Left lung (tissue), 10 donors: ENCODE measurements around the gene EPDR1. TPM values are rescaled to one million over a fixed set of nuclear protein-coding genes. Genes with fewer than 3 reads are reported as not detected.

Source experiments
- ATAC-seq: fragments of 200-7000 bp; cut with Tn5 transposase; one replicate; pipeline ENCODE4 v1.9.1; 2020; ENCODE audit warnings: moderate library complexity
- DNase-seq, 4 donors: peaks; one replicate each; pipeline ENCODE4 v3.0.0-alpha.2; 2013 to 2020
- H3K27ac ChIP-seq, 2 donors: fragments of 200-600 bp; sonication (generic) in 1 of 2; one replicate each; pipeline versions ENCODE4 v1.5.0 to v1.8.0; 2020 to 2021
- H3K27me3 ChIP-seq, 2 donors: fragments of 200-600 bp; sonication (generic) in 1 of 2; one replicate each; pipeline versions ENCODE4 v1.5.0 to v1.8.0; 2020 to 2021
- H3K36me3 ChIP-seq, 2 donors: fragments of 200-600 bp; sonication (generic) in 1 of 2; one replicate each; pipeline versions ENCODE4 v1.5.0 to v1.8.0; 2020 to 2021
- H3K4me1 ChIP-seq, 2 donors: fragments of 200-600 bp; one replicate each; pipeline ENCODE4 v1.8.0; 2021
- H3K4me3 ChIP-seq, 2 donors: fragments of 200-600 bp; sonication (generic) in 1 of 2; one replicate each; pipeline versions ENCODE4 v1.5.0 to v1.8.0; 2020 to 2021; ENCODE audit warnings: mild to moderate bottlenecking in 1 of 2
- H3K9me3 ChIP-seq, 2 donors: fragments of 200-600 bp; sonication (generic) in 1 of 2; one replicate each; pipeline versions ENCODE4 v1.5.0 to v1.8.0; 2020 to 2021
- intact Hi-C, 2 donors: fragments of 100-400 bp; cut with DNase I; formaldehyde crosslinking; loops; one replicate each; pipeline versions ENCODE4 v1.11.2 to v1.14.2; 2022
- polyA plus RNA-seq, 6 donors: library from polyadenylated mRNA; unstranded; fragments of 120-200 nt; gene quantifications; one replicate each; pipeline ENCODE4 v1.2.1, GENCODE V29; 2013; ENCODE audit not compliant: insufficient read length in 6 of 6
- total RNA-seq, 2 donors: library from RNA; stranded (reverse); fragmentation: NEBNext Ultra II Directional; extraction: Animal tissue kit (Norgen Biotek cat#: 25700); gene quantifications; one replicate each; pipeline ENCODE4 v1.2.1, GENCODE V29; 2021
- TF ChIP-seq, protein P1 (sequence below), 2 donors: fragments of 200-600 bp; sonication (generic) in 1 of 2; IDR thresholded peaks; one replicate each; pipeline versions ENCODE4 v1.5.0 to v1.8.0; 2021; ENCODE audit warnings: antibody characterized with exemption in 2 of 2
- donor health status: DM: no; HTN: yes; CAD: no.
- donor health status: DM: no; HTN: no; CAD: no.

EPDR1 gene
- total and polyA plus RNA-seq, 8 donors: 18.0 to 84.8 (median 21.6) TPM

DNA sequence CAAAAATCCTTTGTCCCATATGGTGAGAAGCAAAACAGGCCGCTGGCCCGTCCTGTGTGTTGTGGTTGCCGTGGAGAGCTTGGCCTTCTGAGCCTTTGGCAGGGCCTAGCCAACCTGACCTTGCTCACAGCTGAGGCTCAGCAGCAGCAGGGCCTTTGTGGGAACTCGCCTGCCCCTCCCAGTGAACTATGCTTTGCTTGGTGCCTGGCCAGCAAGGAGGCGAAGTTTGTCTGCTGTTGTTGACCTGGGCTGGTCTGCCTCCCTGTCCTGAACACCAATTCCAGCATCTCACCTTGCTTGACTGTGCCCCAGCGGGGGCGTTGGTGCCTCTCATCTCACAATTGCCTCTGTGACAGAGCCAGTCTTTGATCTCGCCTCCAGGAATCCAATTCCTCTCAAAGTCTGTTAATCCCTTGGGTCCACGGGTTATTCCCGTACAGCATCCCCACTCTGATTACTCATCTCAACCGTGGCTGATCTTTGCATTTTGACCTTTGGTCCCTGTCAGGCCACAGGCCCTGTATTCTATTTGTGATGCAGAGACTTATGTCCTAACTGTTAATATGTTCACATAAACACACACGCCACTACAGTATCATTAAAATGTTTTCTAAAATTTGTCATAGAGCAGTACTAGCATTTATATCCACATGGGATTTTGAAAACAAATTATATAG is 22.6 kb downstream of the EPDR1 start:
- TF ChIP-seq, protein P1, sequence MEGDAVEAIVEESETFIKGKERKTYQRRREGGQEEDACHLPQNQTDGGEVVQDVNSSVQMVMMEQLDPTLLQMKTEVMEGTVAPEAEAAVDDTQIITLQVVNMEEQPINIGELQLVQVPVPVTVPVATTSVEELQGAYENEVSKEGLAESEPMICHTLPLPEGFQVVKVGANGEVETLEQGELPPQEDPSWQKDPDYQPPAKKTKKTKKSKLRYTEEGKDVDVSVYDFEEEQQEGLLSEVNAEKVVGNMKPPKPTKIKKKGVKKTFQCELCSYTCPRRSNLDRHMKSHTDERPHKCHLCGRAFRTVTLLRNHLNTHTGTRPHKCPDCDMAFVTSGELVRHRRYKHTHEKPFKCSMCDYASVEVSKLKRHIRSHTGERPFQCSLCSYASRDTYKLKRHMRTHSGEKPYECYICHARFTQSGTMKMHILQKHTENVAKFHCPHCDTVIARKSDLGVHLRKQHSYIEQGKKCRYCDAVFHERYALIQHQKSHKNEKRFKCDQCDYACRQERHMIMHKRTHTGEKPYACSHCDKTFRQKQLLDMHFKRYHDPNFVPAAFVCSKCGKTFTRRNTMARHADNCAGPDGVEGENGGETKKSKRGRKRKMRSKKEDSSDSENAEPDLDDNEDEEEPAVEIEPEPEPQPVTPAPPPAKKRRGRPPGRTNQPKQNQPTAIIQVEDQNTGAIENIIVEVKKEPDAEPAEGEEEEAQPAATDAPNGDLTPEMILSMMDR (IDR thresholded peaks at IDR 0.05): no peak
- peak; percentile 86 for ATAC-seq

DNA sequence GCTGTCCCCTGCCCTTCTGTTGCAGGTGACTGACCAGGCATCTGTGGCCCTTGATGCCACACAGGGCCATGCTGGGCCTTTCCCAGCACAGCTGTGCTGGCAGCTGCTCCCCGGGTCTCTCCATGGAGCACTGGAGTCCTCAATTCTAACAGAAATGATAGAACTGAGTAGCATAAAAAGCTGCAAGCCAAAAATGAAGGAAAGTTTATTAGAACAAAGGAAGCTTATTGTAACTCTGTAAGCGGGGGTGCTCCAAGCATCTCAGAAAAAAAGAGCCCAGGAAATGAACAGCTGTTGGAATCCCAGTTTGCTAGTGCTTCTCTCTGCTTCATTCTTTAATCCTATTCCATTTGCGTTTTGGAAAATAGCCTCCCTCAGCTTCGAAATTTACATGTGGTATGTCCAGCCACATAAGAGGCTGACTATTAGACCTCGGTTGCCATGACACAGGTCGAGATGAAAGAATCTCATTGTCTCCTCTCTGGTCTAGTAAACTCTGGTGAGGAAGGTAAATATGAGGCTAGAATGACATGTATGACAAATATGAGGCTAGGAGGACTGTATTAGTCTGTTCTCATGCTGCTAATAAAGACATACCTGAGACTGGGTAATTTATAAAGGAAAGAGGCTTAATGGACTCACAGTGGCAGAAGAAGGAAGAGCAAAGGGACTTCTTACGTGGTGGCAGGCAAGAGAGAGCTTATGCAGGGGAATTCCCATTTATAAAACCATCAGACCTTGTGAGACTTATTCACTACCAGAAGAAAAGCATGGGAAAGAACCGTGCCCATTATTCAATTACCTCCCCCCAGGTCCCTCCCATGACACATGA is 23.7 kb downstream of the EPDR1 start:
- no peak overlapping the region for H3K4me3 ChIP-seq
- peaks cover 0 to 5% of the 10 kb centered on the region in 2 donors for H3K4me1 ChIP-seq
- no peak for DNase-seq
- no peaks in the 10 kb centered on the region for H3K9me3 ChIP-seq
- peak overlapping the region in 1 of 2 donors; percentile 15 for H3K27ac ChIP-seq
- TF ChIP-seq, protein P1 (IDR thresholded peaks at IDR 0.05): no peak
- H3K36me3 ChIP-seq: no peaks in the 10 kb centered on the region
- intact Hi-C loops: no loop called here
- H3K27me3 ChIP-seq: no peaks in the 10 kb centered on the region
- ATAC-seq: no peak

More for the DNA sequence above, 22.6 kb downstream of the EPDR1 start:
- peak in 2 of 4 donors; percentile 63 to 69 for DNase-seq
- Histone ChIP-seq H3K27me3 (no peaks in the 10 kb centered on the region), H3K4me1 (peaks cover 0 to 5% of the 10 kb centered on the region in 2 donors), H3K4me3 (no peak overlapping the region), H3K27ac (no peak overlapping the region), H3K36me3 (no peaks in the 10 kb centered on the region), H3K9me3 (no peaks in the 10 kb centered on the region)
- intact Hi-C loops: no loop called here

DNA sequence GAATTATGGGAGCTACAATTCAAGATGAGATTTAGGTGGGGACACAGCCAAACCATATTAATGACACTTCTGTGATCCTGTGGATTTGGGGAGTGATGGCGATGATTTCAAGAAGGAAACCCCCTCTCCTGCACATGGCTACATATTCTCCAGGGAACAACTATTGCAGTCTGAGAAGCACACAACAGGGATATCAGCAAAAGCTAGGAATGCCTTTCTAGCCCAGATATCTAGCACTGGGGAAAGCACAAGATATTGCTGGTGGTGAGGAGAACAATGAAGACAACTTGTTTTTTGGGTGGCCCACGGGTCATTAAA is 24.3 kb downstream of the EPDR1 start:
- intact Hi-C loops: no loop called here
- H3K36me3 ChIP-seq: no peaks in the 10 kb centered on the region
- ATAC-seq (no peak), DNase-seq (no peak)
- no peak overlapping the region for H3K27ac ChIP-seq
- H3K4me3 ChIP-seq: no peak overlapping the region
- TF ChIP-seq, protein P1 (IDR thresholded peaks at IDR 0.05): no peak
- no peaks in the 10 kb centered on the region for H3K27me3 ChIP-seq
- H3K4me1 ChIP-seq: peaks cover 0 to 5% of the 10 kb centered on the region in 2 donors
- H3K9me3 ChIP-seq: no peaks in the 10 kb centered on the region

DNA sequence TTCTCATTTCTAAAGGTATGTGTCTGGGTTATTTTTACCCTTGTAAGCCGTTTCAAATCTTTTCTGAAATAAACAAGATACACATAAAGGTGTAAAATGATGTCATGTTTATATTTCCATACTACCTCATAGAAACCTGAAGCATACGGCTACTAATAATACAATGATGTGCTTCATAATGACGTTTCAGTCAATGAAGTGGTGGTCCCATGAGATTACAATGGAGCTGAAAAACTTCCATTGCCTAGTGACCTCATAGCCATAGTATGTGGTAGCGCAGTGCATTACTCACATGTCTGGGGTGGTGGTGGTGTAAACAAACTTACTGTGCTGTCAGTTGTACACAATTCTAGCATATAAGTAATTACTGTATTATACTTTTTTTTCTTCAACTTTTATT is 24.9 kb downstream of the EPDR1 start:
- peaks cover 0 to 5% of the 10 kb centered on the region in 2 donors for H3K4me1 ChIP-seq
- H3K4me3 ChIP-seq: no peak overlapping the region
- intact Hi-C loops: no loop called here
- H3K27ac ChIP-seq: no peak overlapping the region
- no peak for DNase-seq
- H3K27me3 ChIP-seq: no peaks in the 10 kb centered on the region
- TF ChIP-seq, protein P1 (IDR thresholded peaks at IDR 0.05): no peak
- no peaks in the 10 kb centered on the region for H3K9me3 ChIP-seq
- H3K36me3 ChIP-seq: no peaks in the 10 kb centered on the region
- no peak for ATAC-seq
